HG03565 (cell line): ENCODE data around the gene UBE2V1.
"Not testable (repeated sequence)": the region's sequence is repeated elsewhere in the genome, so short reads cannot be mapped to it uniquely, and the experiment has no call there.

Source experiments
- ATAC-seq: cut with Tn5 transposase; IDR thresholded peaks from one replicate; pipeline ENCODE4 v1.9.1; 2021; ENCODE audit warnings: mild to moderate bottlenecking, moderate library complexity; ENCODE audit not compliant: unreplicated experiment

UBE2V1 gene

DNA sequence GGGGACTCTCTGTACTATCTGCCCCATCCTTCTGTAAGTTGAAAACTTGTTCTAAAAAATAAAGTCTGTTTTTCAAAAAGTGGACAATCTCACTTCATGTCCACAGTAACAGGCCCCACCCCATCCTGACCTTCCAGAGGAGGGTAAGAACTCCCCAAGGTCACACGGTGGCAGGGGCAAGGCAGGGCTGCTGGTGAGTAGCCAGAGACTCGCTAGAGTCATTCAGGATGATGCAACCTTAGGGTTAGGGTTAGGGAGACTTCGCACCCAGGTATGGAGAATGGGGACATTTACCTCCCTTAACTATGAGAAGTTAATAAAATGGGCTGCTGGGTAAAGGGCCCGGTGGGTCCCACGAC is 25.1 kb upstream of the UBE2V1 start:
- ATAC-seq: no peak

DNA sequence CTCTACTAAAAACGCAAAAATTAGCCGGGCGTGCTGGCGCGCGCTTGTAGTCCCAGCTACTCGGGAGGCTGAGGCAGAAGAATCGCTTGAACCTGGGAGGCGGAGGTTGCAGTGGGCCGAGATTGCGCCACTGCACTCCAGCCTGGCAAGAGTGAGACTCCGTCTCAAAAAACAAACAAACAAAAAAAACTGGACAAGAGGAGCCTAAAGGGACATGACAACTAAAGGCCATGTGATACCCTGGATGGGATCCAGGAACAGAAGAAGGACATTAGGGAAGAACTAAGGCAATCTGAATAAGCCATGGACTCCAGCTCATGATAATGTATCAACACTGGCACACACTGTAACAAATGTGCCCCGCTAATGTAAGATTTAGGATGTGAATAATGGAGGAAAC is 24.8 kb upstream of the UBE2V1 start:
- not testable (repeated sequence) for ATAC-seq

GRCh38 chr20:50136822-50137599 is 24.1 kb upstream of the UBE2V1 start:
- ATAC-seq: no peak

- not testable (repeated sequence) for ATAC-seq
Measured at GRCh38 chr20:50135157-50135556, 22.2 kb upstream of the UBE2V1 start.

- no peak for ATAC-seq
Measured at GRCh38 chr20:50133474-50134217, 20.7 kb upstream of the UBE2V1 start.

DNA sequence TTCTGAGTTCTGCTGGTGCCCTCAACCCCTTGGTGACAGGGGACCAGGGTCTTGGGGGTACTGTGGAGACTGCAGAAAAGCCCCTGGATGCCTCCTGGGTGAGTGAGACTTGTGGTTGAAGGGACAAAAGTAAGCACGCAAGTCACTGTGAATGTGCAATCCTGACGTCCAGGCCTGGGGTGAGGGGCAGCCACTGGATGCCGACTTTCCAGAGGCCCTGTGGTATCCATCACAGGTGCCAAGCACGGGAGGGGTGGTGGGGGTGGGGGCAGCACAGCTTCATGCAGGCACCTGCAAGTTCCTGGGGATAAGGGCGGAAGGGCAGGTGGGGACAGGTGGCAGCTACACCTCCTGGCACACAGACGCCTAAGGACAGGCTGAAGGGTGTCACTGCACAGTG is 20.1 kb upstream of the UBE2V1 start:
- ATAC-seq: no peak

DNA sequence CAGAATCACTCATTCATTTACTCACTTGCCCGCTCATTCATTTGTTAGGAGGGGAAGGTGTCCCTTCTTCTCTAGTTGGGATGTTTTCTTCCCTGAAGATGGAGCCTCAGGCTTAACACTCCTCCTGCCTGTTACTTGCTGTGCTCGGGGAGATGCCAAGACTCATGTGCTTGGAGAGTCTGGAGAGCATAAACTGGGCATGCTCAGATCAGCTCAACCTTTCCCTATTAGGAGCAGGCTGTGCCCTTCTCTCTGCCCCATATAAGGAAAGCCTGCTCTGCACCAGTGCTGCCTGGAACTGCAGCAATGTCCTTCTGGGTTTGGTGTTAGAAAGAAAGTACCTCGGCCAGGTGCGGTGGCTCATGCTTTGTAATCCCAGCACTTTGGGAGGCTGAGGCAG is 18.0 kb upstream of the UBE2V1 start:
- ATAC-seq: no peak

- ATAC-seq: no peak
Measured at GRCh38 chr20:50130356-50130723, 17.4 kb upstream of the UBE2V1 start.

DNA sequence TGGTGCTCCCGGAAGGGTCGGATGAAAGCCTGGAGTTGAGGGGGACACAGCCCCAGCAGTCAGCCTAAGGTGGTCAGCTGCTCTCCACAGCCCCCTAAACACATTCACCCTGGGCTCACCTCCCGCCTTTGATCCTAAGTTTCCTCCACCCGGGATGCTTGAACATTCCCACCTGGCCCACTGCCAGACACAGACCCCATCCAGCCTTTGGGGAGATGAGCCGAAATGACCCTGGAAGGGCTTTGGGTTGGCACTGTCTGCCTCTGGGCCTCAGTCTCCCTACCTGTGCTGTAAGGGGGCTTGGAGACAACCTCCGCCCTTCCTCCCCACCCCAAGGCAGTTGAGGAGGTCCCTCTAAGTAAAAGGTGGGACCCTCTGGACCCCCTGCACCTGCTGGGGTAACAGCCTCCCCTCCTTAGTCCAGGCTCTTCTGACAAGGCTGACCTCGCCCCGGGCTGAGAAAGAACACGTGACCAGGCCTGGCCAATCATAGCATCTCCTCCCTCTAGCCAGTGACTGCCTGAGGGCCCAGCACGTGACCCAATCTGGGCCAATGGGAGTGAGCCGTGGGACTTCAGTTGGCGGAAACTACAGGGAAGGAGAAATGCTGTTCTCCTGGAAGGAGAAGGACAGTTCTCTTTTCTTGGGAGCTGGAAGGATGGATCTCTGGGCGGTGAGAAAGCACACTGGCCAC is 16.9 kb upstream of the UBE2V1 start:
- ATAC-seq: no peak

- ATAC-seq: no peak
Measured at GRCh38 chr20:50128520-50128905, 15.6 kb upstream of the UBE2V1 start.

DNA sequence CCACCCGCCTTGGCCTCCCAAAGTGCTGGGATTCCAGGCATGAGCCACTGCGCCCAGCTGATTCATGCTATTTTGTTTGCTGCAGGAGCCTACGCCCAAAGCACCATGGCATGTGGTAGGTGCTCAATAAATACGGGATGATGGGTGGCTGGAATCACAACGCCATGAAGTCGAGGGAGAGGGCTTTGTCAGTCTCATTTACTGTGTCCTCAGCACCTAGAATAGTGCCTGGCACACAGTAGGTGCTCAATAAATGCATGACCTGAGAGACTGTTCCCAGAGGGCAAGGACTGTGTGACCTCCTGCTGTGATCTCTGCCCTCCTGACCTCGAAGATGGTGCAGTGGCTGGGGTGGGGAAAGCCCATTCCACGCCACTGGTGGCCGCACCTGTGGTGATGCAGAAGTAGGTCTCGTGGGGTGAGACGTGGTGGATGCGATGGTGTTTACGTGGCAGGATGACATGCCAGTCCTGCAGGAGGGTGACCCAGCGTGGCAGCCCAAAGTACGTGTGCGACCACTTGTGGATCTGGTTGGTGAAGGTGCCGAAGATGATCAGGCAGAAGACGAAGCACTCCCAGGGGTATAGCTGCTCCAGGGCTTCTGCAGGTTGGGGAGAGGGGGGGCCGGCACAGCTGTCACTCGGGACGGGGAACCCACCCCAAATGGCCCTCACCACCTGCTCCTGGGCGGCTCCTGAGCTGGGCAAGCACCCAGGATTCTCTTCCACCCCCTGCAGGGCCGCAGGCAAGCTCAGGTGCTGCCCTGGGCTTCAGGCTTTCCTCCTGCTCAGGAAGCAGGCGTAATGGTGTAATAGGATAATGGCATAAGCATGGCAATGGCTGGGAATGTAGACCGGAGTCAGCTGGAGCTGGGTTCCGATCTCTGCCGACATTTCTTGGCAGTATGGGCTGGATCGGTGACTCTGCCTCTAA is 14.9 kb upstream of the UBE2V1 start:
- ATAC-seq: no peak

GRCh38 chr20:50126662-50127061 is 13.7 kb upstream of the UBE2V1 start:
- no peak for ATAC-seq

DNA sequence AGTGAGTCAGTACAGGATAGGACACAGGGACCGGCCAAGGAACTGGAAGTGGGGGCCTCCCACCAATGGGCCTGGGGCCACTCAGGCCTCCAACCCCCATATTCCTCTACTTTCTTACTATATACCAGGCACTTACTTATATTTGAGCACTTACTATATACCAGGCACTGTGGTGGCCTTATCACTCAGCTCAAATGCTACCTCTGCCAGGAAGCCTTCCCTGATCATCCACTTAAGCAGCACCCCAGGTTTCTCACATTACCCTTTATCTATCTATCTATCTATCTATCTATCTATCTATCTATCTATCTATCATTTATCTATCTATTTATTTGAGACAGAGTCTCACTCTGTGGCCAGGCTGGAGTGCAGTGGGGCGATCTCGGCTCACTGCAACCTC is 12.3 kb upstream of the UBE2V1 start:
- no peak for ATAC-seq

- ATAC-seq: no peak
Measured at GRCh38 chr20:50124496-50124895, 11.5 kb upstream of the UBE2V1 start.

- ATAC-seq: no peak
Measured at GRCh38 chr20:50123418-50123817, 10.5 kb upstream of the UBE2V1 start.

- ATAC-seq: no peak
Measured at GRCh38 chr20:50122763-50123162, 9.8 kb upstream of the UBE2V1 start.

- ATAC-seq: no peak
Measured at GRCh38 chr20:50121858-50122271, 8.9 kb upstream of the UBE2V1 start.

DNA sequence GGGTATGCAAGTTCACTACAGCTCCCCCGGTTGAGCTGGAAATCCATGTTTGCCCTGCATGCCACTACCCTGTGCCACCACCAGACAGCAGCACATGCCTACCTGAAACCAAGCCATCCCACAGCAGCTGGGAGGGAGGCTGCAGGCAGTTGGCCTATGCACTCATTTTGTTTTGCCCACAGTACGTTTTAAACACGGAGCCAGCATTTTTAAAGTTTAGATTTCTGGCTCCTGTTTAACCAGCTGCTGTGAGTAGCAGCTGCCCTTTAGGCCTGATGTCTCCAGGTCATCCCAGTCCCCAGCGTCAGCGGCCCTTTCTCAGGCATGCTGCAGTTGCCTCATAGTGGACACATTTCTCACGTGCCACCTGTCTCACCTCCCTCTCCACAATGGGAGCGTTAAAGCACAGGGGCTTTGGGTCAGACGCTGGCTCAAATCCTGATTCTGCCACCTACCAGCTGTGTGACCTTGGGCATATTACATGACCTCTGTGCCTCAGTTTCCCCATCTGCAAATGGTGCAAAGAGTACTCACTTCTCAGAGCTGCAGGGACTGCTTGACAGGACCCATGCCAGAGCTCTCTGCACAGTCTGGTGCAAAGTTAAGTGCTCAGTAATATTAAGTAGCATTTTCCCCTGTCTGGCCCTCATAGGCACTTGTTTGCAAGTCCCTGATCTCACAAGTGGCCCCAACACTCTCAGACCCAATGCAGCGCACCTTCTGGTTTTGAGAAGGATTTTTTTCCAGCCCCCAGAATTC is 8.2 kb upstream of the UBE2V1 start:
- ATAC-seq: no peak

DNA sequence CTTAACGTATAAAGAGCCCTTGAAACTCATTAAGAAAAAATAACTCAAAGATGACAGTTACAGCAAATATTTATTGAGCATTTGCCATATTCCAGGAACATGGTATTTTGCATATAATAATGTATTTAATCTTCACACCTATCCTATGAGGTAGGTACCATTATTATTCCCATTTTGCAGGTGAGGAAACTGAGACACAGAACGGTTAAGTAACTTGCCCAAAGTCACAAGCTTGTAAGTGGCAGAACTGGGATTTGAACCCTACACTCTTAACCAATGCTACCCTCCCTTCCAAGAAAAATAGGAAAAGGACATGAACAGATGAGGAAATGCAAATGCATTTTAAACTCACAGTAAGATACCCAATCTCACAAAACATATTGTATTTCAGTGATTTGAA is 5.3 kb upstream of the UBE2V1 start:
- no peak for ATAC-seq

DNA sequence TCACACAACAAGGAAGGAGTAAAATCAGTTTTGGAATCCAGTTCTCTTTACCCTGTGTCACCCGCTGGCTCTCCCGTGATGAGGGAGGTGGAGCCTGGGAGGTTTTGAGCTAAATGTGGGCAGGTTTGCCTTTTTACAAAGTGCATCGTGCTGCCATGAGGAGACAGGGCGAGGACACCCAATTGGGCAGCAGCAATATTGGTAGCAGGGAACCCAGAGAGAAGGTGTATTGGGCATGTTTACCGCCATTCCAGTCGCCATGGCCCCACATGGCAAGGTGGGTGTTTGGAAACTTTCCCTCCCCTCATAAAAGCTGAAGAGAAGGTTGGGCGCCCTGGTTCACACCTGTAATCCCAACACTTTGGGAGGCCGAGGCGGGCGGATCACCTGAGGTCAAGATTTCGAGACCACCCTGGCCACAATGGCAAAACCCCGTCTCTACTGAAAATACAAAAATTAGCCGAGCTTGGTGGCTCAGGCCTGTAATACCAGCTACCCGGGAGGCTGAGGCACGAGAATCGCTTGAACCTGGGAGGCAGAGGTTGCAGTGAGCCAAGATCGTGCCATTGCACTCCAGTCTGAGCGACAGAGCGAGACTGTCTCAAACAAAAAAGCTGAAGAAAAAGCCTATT is 3.5 kb upstream of the UBE2V1 start:
- no peak for ATAC-seq
